Activated T-cell treated with anti-CD3 and anti-CD28 coated beads for 1 hour (primary cell): ENCODE data around the gene TMEFF1.
A peak's percentile ranks its signal among the peaks of the same experiment; 100 is the strongest.
"Not testable (repeated sequence)": the region's sequence is repeated elsewhere in the genome, so short reads cannot be mapped to it uniquely, and the experiment has no call there.

Experiments
- DNase-seq: peaks from one replicate; pipeline ENCODE4 v3.0.0-alpha.2; 2020; ENCODE audit warnings: low read depth

Gene TMEFF1

GRCh38 chr9:100472788-100473275, at the start of gene TMEFF1:
Gene TMEFF1, plus strand, starts transcription at chr9:100473149. Its CDS starts 396 bp downstream, at chr9:100473545.
- peak; percentile 13 for DNase-seq

DNA sequence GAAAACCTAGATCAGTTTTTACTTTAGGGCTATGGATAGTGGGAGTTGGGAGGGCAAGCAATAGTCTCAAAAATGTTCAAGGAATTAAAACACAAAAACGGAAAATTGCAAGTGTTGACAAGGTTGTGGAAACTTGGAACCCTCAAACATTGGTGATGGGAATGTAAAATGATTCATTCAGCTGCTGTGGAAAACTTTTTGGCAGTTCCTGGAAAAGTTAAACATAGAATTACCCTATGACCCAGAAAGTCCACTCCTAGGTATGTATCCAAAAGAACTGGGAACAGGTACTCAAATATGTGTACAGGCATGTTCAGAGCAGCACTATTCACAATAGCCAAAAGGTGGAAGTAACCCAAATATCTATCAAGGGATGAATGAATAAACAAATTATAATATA, 47.2 kb upstream of the TMEFF1 start:
- no peak for DNase-seq

- no peak for DNase-seq
Measured at GRCh38 chr9:100426189-100426529, 46.8 kb upstream of the TMEFF1 start.

DNA sequence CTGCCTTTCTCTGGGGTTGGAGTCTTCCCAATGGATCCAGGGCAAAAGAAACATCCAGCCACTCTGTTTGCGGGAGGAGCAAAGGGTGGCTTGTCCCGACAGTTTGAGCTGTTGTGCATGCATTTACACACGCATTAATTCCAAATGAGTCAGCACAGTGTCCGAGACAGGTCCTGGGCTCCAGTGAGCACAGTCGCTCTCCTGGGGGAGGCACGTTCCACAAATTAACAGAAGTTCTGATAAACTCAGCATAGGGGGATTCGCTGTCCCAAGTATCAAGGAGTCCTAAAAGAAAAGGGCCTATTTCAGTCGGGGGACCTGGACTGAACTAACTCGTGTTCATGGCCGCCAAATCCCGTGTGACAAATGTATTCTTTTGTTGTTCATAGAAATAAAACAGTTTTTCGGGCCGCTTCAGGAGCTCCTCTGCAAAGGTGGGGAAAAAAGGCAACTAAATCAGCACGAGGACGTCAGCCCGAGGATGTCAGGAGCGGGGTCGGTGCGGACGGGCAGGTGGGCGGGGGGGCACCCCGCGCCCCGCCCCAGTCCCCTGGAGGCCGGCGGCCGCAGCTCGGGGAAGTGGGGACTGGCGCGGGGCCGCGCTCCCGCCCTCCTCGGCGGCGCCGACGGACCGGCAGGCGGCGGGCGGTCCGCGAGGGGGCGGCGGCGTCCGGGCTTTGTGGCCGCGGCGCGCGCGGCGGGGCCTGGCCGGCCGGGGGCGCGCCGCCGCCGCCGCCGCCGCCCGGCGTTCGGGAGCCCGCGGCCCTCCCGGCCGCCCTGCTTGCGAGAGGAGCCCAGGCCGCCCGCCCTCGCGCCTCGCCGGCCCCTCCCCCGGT, 46.2 kb upstream of the TMEFF1 start, which contains the start of gene MSANTD3:
Gene MSANTD3 (plus strand): TSS at position 614 of the 836 bp plus-strand sequence. CDS start 14,796 bp downstream, outside the sequence.
- DNase-seq = peak; percentile 41

GRCh38 chr9:100427366-100428263, 45.3 kb upstream of the TMEFF1 start:
- DNase-seq = peak; percentile 9

- no peak for DNase-seq
Measured at GRCh38 chr9:100428871-100429654, 43.9 kb upstream of the TMEFF1 start.

DNA sequence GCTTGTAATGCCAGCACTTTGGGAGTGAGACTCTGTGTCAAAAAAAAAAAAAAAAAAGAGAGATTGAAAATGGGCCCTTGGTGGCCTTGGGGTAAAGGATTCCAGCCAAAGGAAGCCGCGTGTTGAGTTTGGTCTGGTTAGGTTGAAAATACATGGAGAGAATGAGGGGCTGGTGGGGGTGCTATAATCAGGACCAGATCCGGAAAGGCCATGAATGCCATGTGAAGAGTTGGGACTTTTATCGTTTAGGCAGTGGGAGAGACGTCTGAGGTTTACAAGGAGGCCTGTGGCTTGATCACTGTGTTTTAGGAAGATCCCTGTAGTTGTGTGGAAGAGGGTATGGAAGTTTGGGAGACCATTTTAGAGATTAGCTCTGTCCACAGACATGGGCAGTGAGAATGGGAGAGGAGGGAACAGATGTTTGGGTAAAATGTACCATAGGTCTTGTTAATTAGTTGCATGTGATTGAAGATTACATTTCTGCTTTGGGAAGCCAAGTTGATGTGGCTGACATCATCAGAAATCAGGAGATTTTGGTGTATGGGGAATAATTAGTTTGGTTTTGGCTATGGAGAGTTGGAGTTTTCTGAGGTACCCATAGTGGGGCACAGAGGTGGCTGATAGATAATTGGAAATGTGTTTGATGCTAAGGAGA, 42.5 kb upstream of the TMEFF1 start:
- DNase-seq = no peak

DNA sequence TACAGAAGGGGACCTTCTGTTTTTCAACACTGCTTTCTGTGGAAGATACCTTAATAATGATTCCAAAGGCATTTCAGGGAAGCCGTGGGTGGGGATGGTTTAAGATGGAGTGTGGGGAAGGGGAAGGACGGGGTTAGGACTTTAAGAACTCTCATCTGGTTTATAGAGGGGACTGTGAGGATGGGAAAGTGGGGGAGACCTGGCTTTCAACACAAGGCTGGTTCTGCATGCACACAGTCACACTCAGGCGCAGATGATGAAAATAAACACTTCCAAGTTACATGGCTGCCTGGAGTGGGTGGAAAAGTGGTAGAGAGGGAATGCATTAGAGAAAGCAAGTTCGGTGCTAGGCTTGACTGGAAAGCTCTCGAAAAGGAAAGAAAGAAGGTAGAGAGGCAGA, 41.1 kb upstream of the TMEFF1 start:
- no peak for DNase-seq

- DNase-seq = no peak
Measured at GRCh38 chr9:100432736-100433135, 40.2 kb upstream of the TMEFF1 start.

DNA sequence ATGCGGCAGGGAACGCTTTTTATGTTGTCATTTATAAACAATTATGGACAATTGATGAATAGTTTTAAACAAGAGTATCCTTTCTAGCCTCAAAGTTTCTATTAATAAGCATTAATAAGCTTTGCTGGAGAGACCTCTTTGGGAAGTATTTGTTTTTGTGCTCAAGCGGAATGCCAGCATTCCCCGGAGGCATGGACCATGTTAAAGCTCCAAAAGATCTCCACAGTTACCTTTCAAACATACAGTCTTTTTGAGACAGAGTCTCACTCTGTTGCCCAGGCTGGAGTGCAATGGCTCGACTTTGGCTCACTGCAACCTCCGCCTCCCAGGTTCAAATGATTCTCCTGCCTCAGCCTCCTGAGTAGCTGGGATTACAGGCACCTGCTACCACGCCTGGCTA, 36.4 kb upstream of the TMEFF1 start:
- no peak for DNase-seq

GRCh38 chr9:100437860-100438805, 34.8 kb upstream of the TMEFF1 start:
- DNase-seq = peak; percentile 60

DNA sequence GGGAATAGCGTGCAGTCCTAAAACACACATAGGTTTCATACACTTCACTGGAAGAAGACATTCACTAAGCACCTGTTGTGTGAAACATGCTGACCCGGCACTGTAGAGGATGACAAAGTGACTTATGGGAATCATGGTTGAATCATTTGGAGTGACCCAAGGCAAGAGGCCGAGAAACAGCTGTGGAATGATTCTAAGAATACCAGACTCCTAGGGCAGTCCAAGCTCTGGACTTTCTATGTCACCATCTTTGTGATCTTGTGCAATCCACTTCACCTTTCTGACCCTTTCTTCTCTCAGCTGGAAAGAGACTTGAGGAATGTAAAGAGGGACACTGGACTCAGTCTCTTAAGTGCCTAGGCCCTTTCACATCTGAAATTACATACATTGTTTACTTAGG, 32.9 kb upstream of the TMEFF1 start:
- no peak for DNase-seq

DNA sequence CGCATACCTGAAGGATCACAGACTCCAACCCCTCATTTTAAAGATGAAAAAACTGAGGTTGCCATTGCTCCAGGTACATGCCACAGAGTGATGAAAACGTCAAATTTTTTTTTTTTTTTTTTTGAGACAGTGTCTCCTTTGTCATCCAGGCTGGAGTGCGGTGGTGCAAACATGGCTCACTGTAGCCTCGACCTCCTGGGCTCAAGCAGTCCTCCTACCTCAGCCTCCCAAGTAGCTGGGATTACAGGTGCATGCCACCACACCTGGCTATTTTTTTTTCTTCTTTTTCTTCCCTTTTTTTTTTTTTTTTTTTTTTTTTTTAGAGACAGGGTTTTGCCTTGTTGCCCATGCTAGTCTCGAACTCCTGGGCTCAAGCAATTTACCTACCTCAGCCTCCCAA, 32.5 kb upstream of the TMEFF1 start:
- not testable (repeated sequence) for DNase-seq

DNA sequence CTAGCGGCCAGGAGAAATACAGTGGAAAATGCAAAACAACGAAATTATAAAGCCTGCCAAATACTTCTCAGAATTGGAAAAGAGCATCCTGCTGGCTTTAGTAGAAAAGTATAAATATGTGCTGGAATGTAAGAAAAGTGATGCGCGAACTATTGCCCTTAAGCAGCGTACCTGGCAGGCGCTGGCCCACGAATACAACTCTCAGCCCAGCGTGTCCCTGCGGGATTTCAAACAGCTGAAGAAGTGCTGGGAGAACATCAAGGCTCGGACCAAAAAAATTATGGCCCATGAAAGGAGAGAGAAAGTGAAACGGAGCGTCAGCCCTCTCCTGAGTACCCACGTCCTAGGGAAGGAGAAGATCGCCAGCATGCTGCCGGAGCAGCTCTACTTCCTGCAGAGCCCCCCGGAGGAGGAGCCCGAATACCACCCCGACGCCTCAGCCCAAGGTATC, 31.0 kb upstream of the TMEFF1 start:
- DNase-seq = no peak

DNA sequence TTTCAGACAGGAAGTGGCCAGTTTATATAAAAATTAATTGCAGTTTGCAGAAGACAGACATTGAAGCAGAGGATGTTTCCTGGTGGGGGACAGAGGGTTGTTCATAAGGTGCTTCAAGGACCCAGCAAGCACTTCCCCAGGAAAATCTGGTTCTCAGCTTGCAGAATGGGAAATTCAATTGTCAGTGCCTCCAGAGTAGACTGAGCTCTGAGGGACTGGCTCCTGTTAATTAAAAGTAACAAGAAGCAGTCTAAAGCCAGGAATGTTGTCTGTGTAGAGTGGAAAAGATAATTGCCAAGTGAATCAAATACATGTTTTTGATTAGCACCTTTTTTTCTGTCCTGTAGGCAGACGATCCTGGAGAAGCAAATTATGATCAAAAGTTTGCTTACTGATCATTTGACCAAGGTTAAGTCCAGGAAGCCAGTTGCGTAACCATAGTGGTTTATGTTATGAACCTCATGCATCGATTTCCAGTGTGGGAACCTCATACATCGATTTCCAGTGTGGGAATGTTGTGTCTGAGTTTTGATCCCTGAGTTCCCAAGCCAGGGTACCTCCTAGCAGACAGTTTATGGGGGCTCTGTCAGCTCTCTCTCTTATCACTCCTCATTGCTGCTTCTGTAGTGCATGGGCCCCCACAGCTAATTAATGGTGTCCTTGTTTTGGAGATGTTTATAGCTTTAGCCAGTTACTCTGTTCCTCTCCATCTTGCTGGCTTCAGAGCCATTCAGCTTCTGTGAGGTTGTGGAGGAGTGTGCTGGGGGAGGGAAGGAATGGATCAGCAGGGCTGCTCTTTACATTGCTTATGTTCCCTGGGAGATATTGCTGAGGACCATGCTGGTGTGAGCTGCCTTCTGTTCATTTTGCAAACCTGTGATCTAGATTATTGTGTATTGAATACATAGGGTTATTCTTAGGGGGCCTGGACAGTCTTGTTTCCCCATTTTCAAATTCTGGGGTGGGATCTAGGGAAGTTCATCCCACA, 28.9 kb upstream of the TMEFF1 start:
- no peak for DNase-seq

GRCh38 chr9:100445161-100445902, 27.6 kb upstream of the TMEFF1 start:
- no peak for DNase-seq

DNA sequence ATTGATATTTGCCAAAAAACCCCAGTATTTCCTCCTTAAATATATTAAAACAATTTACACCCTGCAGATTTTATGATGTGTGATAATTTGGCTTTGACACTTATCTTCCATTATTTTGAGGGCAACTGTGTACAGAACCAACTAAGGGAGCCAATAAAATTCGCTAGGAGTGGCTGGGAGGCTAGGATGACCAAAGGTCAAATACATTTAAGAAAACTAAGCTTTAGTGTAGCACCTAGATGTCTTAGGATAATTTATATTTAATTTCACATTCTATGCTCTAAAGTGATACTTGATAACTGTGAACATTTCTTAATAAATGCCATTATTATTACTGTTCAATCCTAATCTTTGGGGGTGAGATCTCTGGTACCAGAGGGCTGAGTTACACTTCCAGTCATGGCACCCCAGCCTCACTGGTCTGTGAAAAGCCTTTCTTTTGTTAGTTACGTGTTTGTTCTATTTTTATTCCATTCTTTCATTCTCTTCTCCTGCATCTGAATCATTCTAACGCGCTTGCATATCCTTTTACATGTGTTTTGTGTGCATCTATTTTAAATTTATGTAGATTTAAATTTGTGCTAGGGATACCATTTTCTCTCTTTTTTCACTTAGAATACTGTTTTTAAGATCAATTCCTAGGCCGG, 26.9 kb upstream of the TMEFF1 start:
- no peak for DNase-seq

DNA sequence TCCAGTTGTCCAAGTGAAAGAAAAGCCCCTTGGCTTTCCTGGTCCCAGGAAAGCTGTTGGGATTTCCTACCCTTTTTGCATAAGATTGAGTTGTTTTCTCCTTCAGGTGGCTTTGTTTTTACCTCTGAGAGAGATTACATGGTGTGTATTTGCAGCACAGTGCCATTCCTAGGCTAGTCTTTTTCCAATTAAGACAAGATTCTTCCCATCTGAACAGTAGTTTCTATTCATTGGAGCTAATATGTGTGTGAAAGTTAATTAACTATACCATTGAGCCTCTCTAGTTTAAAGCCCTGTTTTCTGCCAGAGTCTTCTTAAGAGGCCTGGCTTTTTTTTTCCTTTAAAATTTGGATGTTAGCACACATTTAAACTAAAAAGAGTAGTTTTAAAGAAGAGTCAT, 25.9 kb upstream of the TMEFF1 start:
- no peak for DNase-seq
